Epithelial cell of proximal tubule (primary cell): ENCODE data around the gene MGA. TPM values are rescaled to one million over a fixed set of nuclear protein-coding genes. Genes with fewer than 3 reads are reported as not detected.

Experiments
- DNase-seq: peaks from one replicate; pipeline ENCODE4 v3.0.0-alpha.2; 2011; ENCODE audit warnings: low read depth
- H3K4me3 ChIP-seq: 2 replicates; pipeline ENCODE4 v1.5.1; 2011; ENCODE audit warnings: low read depth, mild to moderate bottlenecking, low read length
- total RNA-seq: library from RNA; depleted of rRNA; stranded (reverse); fragments of >200 nt; gene quantifications from 2 replicates; pipeline ENCODE4 v1.2.3, GENCODE V29; 2015
- TF ChIP-seq, protein P1 (sequence below): conservative IDR thresholded peaks from 2 replicates; pipeline ENCODE4 v1.5.1; 2012; ENCODE audit warnings: low read depth, mild to moderate bottlenecking, low read length

Gene MGA
- total RNA-seq, 1 donor from 2014 or later: 20.8 TPM

DNA sequence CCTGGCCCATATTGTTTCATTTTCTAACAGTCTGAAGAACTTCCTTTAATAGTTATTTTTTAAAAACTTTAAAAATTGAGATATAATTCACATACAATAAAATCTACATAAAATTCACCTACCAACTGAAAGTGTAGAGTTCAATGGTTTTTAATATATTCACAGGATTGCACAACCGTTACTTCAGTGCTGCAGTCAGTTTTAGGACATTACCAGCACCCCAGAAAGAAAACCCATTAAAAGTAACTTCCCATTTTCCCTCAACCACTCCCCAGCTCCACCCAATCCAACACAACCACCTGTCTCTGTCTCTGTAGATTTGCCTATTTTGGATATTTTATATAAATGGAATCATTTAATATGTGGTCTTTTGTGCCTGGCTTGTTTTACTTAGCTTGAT, 29.6 kb downstream of the MGA start:
- TF ChIP-seq, protein P1, sequence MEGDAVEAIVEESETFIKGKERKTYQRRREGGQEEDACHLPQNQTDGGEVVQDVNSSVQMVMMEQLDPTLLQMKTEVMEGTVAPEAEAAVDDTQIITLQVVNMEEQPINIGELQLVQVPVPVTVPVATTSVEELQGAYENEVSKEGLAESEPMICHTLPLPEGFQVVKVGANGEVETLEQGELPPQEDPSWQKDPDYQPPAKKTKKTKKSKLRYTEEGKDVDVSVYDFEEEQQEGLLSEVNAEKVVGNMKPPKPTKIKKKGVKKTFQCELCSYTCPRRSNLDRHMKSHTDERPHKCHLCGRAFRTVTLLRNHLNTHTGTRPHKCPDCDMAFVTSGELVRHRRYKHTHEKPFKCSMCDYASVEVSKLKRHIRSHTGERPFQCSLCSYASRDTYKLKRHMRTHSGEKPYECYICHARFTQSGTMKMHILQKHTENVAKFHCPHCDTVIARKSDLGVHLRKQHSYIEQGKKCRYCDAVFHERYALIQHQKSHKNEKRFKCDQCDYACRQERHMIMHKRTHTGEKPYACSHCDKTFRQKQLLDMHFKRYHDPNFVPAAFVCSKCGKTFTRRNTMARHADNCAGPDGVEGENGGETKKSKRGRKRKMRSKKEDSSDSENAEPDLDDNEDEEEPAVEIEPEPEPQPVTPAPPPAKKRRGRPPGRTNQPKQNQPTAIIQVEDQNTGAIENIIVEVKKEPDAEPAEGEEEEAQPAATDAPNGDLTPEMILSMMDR: no peak
- no peak overlapping the region for H3K4me3 ChIP-seq
- no peak for DNase-seq

DNA sequence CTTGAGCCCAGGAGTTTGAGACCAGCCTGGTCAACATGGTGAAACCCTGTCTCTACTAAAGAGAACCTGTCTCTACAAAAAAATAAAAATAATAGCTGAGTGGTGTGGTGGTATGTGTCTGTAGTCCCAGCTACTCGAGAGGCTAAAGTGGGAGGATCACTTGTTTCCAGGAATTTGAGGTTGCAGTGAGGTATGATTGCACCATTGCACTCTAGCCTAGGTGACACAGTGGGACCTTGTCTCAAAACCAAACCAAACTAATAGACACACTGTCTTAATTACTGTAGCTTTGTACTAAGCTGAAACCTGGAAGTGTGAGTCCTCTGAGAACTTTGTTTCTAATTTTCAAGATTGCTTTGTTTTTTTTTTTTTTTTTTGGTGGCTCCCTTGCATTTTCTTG, 30.4 kb downstream of the MGA start:
- TF ChIP-seq, protein P1: no peak
- DNase-seq: no peak
- H3K4me3 ChIP-seq: no peak overlapping the region

DNA sequence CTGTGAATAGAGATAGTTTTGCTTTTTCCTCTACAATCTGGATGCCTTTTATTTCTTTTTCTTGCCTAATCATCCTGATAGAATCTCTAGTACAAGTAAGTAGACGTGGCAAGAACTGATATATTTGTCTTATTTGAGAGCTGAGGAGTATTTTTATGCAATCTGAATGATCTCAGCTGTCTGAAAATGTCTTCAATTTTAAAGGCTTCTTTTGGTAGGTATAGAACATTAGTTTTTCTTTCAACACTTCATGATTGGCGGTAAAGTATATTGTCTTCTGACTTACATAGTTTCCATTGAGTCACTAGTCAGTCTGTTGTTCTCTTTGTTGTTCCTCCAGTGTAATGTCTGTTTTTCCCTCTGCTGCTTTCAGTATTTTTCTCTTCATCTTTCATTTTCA, 31.3 kb downstream of the MGA start:
- H3K4me3 ChIP-seq: no peak overlapping the region
- no peak for DNase-seq

DNA sequence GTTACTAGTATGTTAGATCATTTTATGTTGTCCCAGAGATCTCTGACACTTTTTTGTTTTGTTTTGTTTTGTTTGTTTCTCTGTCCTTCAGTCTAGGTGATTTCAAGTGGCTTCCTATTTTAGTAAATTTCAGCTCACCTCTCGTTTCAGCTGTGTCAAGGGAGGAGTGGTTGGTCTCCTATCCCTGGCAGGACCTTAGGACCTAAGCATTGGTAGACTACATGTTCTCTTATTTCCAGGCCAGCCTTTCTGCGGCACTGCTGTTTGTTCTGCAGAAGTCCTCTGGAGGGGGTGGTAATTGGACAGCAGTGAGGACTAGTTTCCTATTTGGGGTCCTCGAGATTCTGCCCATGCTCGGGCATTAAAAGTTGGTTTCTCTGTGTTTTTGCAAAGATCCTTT, 31.8 kb downstream of the MGA start:
- TF ChIP-seq, protein P1: no peak
- no peak overlapping the region for H3K4me3 ChIP-seq
- no peak for DNase-seq

More for the DNA sequence above, 31.3 kb downstream of the MGA start:
- TF ChIP-seq, protein P1: no peak

DNA sequence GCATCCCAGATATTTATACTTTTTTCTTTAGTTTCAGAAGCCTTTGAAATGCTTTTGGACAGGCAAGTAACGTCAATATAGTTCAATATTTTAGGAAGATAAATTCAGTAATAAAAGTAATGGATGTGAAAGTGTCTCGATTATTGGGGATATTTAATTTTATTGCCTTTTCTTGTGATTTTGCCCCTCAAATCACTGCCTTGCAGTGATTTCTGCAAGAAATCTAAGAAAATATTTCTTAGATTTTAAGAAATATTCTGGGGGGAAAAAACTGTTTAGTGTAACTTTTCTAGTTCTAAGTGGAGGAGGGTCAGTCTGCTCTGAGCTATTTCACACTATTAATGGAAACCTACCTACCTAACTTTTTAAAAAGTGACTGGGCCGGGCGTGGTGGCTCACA, 33.6 kb downstream of the MGA start:
- no peak for DNase-seq
- TF ChIP-seq, protein P1: no peak
- no peak overlapping the region for H3K4me3 ChIP-seq

DNA sequence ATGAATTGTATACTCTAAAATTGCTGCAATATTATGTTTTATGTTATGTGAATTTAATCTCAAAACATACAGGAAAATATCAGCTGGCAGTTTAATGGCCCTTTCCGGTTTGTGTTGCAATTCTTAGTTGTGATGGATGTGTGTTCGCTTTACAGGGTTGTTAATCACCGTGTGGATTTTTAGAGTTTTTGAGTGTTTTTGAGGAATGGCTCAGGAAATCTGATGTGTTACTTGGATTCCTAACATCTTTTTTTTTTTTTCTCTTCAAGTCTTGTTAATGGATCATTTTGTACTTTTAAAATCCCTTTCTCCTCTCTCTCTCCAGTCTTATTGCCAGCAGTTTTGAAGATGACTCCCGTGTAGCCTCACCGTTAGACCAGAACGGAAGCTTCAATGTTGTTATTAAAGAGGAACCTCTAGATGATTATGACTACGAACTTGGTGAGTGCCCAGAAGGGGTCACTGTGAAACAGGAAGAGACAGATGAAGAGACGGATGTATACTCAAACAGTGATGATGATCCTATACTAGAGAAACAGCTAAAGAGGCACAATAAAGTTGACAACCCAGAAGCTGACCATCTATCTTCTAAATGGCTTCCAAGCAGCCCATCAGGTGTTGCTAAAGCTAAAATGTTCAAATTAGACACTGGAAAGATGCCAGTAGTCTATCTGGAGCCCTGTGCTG, 35.7 kb downstream of the MGA start:
- TF ChIP-seq, protein P1: peak; percentile 22
- no peak overlapping the region for H3K4me3 ChIP-seq
- no peak for DNase-seq

DNA sequence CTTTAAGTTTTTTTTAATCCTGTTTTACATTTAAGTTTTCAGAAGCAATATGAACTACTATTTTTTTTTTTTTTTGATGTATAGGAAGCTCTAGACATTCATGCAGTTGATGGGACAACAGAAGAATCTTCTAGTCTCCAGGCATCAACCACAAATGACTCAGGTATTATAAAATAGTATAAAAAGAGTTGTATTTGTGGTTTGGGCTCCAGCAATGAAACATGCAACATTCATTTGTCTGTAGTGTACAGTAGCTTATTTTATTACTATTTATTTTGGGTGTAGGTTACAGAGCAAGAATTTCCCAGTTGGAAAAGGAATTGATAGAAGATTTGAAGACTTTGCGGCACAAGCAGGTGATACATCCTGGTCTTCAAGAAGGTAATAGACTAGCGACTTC, 38.6 kb downstream of the MGA start:
- TF ChIP-seq, protein P1: no peak
- DNase-seq: no peak
- H3K4me3 ChIP-seq: no peak overlapping the region
